Measurements from ENCODE around the gene TMEM204.

GRCh38 chr16:1571012-1571671 lies 37.7 kb downstream of the TMEM204 start:
- TF ChIP-seq RAD21 (IDR thresholded peaks at IDR 0.05; ENCODE audit: low read depth), result no peak
- TF ChIP-seq YY1 (IDR thresholded peaks at IDR 0.05; ENCODE audit: low read depth), result no peak
- no peak for TF ChIP-seq TEAD4 (IDR thresholded peaks at IDR 0.05)
- TF ChIP-seq EGR1 (IDR thresholded peaks at IDR 0.05), result no peak
- no peak for TF ChIP-seq EP300 (IDR thresholded peaks at IDR 0.05; ENCODE audit: borderline replicate concordance)

All from Ishikawa (cell line).